ENCODE data around the gene TICAM1. TPM values are rescaled to one million over a fixed set of nuclear protein-coding genes. Genes with fewer than 3 reads are reported as not detected.

TICAM1 gene
- total and polyA plus RNA-seq, 2 experiments from 2014 or later = 0.32 to 0.38 TPM

DNA sequence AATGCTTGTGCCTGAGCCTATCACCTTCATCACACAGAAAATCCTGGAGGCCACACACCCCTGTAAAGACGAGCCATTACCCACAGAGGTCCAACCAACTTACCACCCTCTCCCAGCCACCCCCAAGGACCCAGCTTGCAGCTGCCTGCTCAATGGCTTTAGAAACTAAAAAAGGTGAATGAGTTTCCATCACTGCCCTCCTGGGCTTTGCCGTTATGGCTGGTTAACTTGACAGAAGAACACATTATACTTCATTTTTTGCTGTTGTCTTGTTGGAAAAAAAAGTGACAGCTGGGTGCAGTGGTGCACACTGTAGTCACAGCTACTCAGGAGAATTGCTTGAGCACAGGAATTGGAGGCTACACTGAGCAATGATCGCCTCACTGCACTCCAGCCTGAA is 57.4 kb downstream of the TICAM1 start:
- Histone ChIP-seq H3K79me2 (replicated peaks; ENCODE audit: insufficient read depth) (no peaks in the 10 kb centered on the region), H3K4me2 (no peak overlapping the region), H4K20me1 (replicated peaks; ENCODE audit: insufficient read depth) (no peaks in the 10 kb centered on the region), H3K4me1 (ENCODE audit: insufficient read depth) (no peaks in the 10 kb centered on the region), H2AFZ (no peak overlapping the region), H3K9me2 (ENCODE audit: insufficient read depth) (no peaks in the 10 kb centered on the region), H3K27me3 (ENCODE audit: insufficient read depth) (no peaks in the 10 kb centered on the region), H3K36me3 (ENCODE audit: insufficient read depth) (no peaks in the 10 kb centered on the region), H3F3A (replicated peaks; ENCODE audit: low read depth) (no peaks in the 10 kb centered on the region), H3K4me3 (no peak overlapping the region), H3K27ac (ENCODE audit: low read depth) (no peak overlapping the region)
- Mint-ChIP-seq H3K4me3 (no peak overlapping the region), H3K36me3 (ENCODE audit: low read depth) (no peaks in the 10 kb centered on the region), H3K27ac (no peak overlapping the region), H3K9me3 (peaks cover 2% of the 10 kb centered on the region; the same call in 1 of the 3 replicates), H3K27me3 (ENCODE audit: insufficient read depth, low read depth, poor library complexity) (peaks cover 17% of the 10 kb centered on the region), H3K4me1 (no peaks in the 10 kb centered on the region; the same call in 2 of the 3 replicates)
- TF ChIP-seq, protein P1, sequence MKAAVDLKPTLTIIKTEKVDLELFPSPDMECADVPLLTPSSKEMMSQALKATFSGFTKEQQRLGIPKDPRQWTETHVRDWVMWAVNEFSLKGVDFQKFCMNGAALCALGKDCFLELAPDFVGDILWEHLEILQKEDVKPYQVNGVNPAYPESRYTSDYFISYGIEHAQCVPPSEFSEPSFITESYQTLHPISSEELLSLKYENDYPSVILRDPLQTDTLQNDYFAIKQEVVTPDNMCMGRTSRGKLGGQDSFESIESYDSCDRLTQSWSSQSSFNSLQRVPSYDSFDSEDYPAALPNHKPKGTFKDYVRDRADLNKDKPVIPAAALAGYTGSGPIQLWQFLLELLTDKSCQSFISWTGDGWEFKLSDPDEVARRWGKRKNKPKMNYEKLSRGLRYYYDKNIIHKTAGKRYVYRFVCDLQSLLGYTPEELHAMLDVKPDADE (IDR thresholded peaks at IDR 0.05) = no peak
- ATAC-seq (no peak), DNase-seq (ENCODE audit: low spot score) (no peak)

DNA sequence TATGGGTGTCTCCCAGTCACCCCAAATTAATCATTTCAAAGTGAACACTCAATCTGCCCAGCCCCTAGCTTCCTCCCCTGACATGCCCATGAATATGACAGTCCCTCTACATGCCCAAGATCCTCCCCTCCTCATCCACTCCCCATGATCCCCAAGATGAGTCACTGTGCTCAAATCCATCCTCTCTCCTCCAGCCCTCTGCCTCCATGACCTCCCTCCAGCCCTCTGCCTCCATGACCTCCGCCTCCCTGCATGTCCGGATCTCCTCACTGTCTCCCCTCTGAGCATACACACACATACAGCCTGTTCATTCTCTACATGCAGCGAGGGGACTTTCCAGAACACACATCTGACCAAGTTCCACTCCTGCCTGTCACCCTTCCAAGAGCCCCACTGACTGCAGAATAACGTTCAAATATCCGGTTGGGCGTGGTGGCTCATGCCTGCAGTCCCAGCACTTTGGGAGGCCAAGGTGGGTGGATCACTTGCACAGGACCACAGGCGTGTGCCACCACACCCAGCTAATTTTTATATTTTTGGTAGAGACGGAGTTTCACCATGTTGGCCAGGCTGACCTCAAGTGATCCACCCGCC is 58.4 kb downstream of the TICAM1 start:
- Histone ChIP-seq H3K4me1 (ENCODE audit: insufficient read depth) (no peaks in the 10 kb centered on the region), H3K79me2 (replicated peaks; ENCODE audit: insufficient read depth) (no peaks in the 10 kb centered on the region), H4K20me1 (replicated peaks; ENCODE audit: insufficient read depth) (no peaks in the 10 kb centered on the region; the same call in 1 of the 2 replicates), H3K36me3 (ENCODE audit: insufficient read depth) (no peaks in the 10 kb centered on the region), H2AFZ (no peak overlapping the region), H3K27ac (ENCODE audit: low read depth) (no peak overlapping the region), H3K27me3 (ENCODE audit: insufficient read depth) (no peaks in the 10 kb centered on the region), H3K4me2 (no peak overlapping the region), H3K4me3 (no peak overlapping the region), H3F3A (replicated peaks; ENCODE audit: low read depth) (0 out of 2 replicates have a peak, but pooled peaks cover 2% of the 10 kb centered on the region), H3K9me2 (ENCODE audit: insufficient read depth) (no peaks in the 10 kb centered on the region)
- TF ChIP-seq POLR2AphosphoS5 (IDR thresholded peaks at IDR 0.05; ENCODE audit: low read depth) (no peak), CREB1 (CRISPR knock-in tag; IDR thresholded peaks at IDR 0.05; ENCODE audit: low read depth) (no peak), ZNF114 (CRISPR knock-in tag; IDR thresholded peaks at IDR 0.05) (no peak), ZNF331 (CRISPR knock-in tag; IDR thresholded peaks at IDR 0.05; ENCODE audit: low read depth) (no peak), JUNB (IDR thresholded peaks at IDR 0.05; ENCODE audit: unreplicated experiment) (no peak)
- TF ChIP-seq, protein P2, sequence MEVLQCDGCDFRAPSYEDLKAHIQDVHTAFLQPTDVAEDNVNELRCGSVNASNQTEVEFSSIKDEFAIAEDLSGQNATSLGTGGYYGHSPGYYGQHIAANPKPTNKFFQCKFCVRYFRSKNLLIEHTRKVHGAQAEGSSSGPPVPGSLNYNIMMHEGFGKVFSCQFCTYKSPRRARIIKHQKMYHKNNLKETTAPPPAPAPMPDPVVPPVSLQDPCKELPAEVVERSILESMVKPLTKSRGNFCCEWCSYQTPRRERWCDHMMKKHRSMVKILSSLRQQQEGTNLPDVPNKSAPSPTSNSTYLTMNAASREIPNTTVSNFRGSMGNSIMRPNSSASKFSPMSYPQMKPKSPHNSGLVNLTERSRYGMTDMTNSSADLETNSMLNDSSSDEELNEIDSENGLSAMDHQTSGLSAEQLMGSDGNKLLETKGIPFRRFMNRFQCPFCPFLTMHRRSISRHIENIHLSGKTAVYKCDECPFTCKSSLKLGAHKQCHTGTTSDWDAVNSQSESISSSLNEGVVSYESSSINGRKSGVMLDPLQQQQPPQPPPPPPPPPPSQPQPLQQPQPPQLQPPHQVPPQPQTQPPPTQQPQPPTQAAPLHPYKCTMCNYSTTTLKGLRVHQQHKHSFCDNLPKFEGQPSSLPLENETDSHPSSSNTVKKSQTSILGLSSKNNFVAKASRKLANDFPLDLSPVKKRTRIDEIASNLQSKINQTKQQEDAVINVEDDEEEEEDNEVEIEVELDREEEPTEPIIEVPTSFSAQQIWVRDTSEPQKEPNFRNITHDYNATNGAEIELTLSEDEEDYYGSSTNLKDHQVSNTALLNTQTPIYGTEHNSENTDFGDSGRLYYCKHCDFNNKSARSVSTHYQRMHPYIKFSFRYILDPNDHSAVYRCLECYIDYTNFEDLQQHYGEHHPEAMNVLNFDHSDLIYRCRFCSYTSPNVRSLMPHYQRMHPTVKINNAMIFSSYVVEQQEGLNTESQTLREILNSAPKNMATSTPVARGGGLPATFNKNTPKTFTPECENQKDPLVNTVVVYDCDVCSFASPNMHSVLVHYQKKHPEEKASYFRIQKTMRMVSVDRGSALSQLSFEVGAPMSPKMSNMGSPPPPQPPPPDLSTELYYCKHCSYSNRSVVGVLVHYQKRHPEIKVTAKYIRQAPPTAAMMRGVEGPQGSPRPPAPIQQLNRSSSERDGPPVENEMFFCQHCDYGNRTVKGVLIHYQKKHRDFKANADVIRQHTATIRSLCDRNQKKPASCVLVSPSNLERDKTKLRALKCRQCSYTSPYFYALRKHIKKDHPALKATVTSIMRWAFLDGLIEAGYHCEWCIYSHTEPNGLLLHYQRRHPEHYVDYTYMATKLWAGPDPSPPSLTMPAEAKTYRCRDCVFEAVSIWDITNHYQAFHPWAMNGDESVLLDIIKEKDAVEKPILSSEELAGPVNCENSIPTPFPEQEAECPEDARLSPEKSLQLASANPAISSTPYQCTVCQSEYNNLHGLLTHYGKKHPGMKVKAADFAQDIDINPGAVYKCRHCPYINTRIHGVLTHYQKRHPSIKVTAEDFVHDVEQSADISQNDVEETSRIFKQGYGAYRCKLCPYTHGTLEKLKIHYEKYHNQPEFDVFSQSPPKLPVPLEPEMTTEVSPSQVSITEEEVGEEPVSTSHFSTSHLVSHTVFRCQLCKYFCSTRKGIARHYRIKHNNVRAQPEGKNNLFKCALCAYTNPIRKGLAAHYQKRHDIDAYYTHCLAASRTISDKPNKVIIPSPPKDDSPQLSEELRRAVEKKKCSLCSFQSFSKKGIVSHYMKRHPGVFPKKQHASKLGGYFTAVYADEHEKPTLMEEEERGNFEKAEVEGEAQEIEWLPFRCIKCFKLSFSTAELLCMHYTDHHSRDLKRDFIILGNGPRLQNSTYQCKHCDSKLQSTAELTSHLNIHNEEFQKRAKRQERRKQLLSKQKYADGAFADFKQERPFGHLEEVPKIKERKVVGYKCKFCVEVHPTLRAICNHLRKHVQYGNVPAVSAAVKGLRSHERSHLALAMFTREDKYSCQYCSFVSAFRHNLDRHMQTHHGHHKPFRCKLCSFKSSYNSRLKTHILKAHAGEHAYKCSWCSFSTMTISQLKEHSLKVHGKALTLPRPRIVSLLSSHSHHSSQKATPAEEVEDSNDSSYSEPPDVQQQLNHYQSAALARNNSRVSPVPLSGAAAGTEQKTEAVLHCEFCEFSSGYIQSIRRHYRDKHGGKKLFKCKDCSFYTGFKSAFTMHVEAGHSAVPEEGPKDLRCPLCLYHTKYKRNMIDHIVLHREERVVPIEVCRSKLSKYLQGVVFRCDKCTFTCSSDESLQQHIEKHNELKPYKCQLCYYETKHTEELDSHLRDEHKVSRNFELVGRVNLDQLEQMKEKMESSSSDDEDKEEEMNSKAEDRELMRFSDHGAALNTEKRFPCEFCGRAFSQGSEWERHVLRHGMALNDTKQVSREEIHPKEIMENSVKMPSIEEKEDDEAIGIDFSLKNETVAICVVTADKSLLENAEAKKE (CRISPR knock-in tag; IDR thresholded peaks at IDR 0.05) = no peak
- TF ChIP-seq, protein P3, sequence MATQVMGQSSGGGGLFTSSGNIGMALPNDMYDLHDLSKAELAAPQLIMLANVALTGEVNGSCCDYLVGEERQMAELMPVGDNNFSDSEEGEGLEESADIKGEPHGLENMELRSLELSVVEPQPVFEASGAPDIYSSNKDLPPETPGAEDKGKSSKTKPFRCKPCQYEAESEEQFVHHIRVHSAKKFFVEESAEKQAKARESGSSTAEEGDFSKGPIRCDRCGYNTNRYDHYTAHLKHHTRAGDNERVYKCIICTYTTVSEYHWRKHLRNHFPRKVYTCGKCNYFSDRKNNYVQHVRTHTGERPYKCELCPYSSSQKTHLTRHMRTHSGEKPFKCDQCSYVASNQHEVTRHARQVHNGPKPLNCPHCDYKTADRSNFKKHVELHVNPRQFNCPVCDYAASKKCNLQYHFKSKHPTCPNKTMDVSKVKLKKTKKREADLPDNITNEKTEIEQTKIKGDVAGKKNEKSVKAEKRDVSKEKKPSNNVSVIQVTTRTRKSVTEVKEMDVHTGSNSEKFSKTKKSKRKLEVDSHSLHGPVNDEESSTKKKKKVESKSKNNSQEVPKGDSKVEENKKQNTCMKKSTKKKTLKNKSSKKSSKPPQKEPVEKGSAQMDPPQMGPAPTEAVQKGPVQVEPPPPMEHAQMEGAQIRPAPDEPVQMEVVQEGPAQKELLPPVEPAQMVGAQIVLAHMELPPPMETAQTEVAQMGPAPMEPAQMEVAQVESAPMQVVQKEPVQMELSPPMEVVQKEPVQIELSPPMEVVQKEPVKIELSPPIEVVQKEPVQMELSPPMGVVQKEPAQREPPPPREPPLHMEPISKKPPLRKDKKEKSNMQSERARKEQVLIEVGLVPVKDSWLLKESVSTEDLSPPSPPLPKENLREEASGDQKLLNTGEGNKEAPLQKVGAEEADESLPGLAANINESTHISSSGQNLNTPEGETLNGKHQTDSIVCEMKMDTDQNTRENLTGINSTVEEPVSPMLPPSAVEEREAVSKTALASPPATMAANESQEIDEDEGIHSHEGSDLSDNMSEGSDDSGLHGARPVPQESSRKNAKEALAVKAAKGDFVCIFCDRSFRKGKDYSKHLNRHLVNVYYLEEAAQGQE (IDR thresholded peaks at IDR 0.05; ENCODE audit: unreplicated experiment) = no peak
- TF ChIP-seq, protein P4, sequence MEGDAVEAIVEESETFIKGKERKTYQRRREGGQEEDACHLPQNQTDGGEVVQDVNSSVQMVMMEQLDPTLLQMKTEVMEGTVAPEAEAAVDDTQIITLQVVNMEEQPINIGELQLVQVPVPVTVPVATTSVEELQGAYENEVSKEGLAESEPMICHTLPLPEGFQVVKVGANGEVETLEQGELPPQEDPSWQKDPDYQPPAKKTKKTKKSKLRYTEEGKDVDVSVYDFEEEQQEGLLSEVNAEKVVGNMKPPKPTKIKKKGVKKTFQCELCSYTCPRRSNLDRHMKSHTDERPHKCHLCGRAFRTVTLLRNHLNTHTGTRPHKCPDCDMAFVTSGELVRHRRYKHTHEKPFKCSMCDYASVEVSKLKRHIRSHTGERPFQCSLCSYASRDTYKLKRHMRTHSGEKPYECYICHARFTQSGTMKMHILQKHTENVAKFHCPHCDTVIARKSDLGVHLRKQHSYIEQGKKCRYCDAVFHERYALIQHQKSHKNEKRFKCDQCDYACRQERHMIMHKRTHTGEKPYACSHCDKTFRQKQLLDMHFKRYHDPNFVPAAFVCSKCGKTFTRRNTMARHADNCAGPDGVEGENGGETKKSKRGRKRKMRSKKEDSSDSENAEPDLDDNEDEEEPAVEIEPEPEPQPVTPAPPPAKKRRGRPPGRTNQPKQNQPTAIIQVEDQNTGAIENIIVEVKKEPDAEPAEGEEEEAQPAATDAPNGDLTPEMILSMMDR (conservative IDR thresholded peaks at IDR 0.05; ENCODE audit: low read depth in 2 of 2) = no peak
- ATAC-seq (no peak), DNase-seq (ENCODE audit: low spot score) (no peak)
- Mint-ChIP-seq H3K9me3 (peaks cover 2% of the 10 kb centered on the region; the same call in 1 of the 3 replicates), H3K4me3 (no peak overlapping the region), H3K4me1 (no peaks in the 10 kb centered on the region; the same call in 2 of the 3 replicates), H3K36me3 (ENCODE audit: low read depth) (no peaks in the 10 kb centered on the region; the same call in 2 of the 3 replicates), H3K27me3 (ENCODE audit: insufficient read depth, low read depth, poor library complexity) (peaks cover 18% of the 10 kb centered on the region), H3K27ac (no peak overlapping the region)

Data from GM23338 (cell line).